Fibroblast of villous mesenchyme (primary cell): ENCODE data around the gene CAST. TPM values are rescaled to one million over a fixed set of nuclear protein-coding genes. Genes with fewer than 3 reads are reported as not detected.

Experiments used
- DNase-seq: peaks from one replicate; pipeline ENCODE4 v3.0.0-alpha.2; 2010; ENCODE audit warnings: low read depth
- H3K4me3 ChIP-seq: 2 replicates; pipeline ENCODE4 v1.5.1; 2011; ENCODE audit warnings: low read depth, mild to moderate bottlenecking, low read length
- total RNA-seq: library from RNA; depleted of rRNA; stranded (reverse); fragments of >200 nt; gene quantifications from 2 replicates; pipeline ENCODE4 v1.2.3, GENCODE V29; 2012
- TF ChIP-seq, protein P1 (sequence below): IDR thresholded peaks from 2 replicates; pipeline ENCODE4 v1.5.1; 2012; ENCODE audit warnings: low read depth, mild to moderate bottlenecking, low read length; ENCODE audit not compliant: insufficient read depth

CAST gene
- total RNA-seq, 1 donor = 200 TPM

DNA sequence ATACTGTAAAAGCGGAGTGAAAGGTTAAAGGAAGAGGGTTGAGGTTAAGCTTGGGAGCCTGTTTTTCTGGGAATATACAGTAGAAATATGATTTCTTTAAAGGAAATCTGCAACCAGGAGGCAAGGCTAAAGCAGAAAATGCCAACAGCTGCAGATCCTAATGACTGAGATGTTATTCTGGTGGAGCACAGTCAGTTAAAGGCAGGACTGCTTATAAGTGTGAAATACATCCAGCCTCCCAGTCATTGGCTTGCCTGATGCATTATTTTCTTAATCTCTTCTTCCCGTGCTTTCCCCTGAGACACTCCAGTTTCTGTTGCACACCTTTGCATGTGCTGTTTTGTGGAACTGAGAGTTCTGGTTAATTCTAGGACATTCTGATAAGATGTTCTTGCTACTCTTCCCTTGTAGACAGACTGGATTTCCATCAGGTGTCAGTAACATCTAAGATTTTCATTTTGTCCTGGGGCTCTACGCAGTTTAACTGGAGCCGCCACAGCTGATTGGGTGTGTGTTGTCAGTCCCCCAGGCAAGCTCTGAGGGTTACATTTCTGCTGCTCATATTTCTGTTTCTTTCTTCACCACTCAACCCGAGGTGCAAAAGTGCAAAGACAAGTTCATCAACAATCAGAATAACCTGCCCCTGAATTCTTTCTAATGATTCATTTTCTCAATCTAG, 44.4 kb downstream of the CAST start:
- TF ChIP-seq, protein P1, sequence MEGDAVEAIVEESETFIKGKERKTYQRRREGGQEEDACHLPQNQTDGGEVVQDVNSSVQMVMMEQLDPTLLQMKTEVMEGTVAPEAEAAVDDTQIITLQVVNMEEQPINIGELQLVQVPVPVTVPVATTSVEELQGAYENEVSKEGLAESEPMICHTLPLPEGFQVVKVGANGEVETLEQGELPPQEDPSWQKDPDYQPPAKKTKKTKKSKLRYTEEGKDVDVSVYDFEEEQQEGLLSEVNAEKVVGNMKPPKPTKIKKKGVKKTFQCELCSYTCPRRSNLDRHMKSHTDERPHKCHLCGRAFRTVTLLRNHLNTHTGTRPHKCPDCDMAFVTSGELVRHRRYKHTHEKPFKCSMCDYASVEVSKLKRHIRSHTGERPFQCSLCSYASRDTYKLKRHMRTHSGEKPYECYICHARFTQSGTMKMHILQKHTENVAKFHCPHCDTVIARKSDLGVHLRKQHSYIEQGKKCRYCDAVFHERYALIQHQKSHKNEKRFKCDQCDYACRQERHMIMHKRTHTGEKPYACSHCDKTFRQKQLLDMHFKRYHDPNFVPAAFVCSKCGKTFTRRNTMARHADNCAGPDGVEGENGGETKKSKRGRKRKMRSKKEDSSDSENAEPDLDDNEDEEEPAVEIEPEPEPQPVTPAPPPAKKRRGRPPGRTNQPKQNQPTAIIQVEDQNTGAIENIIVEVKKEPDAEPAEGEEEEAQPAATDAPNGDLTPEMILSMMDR = no peak
- no peak overlapping the region for H3K4me3 ChIP-seq
- DNase-seq = no peak

DNA sequence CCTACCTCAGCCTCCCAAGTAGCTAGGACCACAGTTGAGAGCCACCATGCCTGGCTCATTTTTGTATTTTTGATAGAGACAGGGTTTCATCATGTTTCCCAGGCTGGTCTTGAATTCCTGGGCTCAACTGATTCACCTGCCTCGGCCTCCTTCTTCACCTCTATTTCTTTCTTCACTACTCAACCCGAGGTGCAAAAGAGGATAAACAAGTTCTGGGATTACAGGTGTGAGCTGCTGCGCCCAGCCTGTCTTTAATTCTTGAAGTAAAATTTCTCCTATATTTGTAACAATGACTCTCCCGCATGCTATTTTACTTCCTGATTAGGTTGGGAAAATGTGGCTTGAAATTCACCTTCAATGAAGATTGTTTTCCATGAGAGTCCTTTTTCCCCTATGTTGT, 46.4 kb downstream of the CAST start:
- no peak for DNase-seq
- TF ChIP-seq, protein P1 = no peak
- H3K4me3 ChIP-seq = no peak overlapping the region

- DNase-seq = peak; percentile 70
- no peak overlapping the region for H3K4me3 ChIP-seq
- TF ChIP-seq, protein P1 = no peak
Observed at GRCh38 chr5:96709152-96709821, 47.1 kb downstream of the CAST start.

- TF ChIP-seq, protein P1 = no peak
- H3K4me3 ChIP-seq = no peak overlapping the region
- DNase-seq = no peak
Observed at GRCh38 chr5:96712100-96712746, 50.0 kb downstream of the CAST start.

GRCh38 chr5:96714450-96714849, 52.3 kb downstream of the CAST start:
- TF ChIP-seq, protein P1 = no peak
- H3K4me3 ChIP-seq = no peak overlapping the region
- peak; percentile 9 for DNase-seq

GRCh38 chr5:96714951-96715451, 52.8 kb downstream of the CAST start:
- no peak overlapping the region for H3K4me3 ChIP-seq
- TF ChIP-seq, protein P1 = no peak
- peak; percentile 94 for DNase-seq
